Measurements from ENCODE around the gene KCNQ2. TPM values are rescaled to one million over a fixed set of nuclear protein-coding genes. Genes with fewer than 3 reads are reported as not detected.

Gene KCNQ2
- total and polyA plus RNA-seq, 8 donors: 0.03 to 2.2 (median 0.25) TPM; not detected in 5

GRCh38 chr20:63446216-63447024 lies 26.0 kb downstream of the KCNQ2 start:
- no peak overlapping the region for H3K4me3 ChIP-seq
- no peak overlapping the region for H3K27ac ChIP-seq
- no peaks in the 10 kb centered on the region for H3K4me1 ChIP-seq
- intact Hi-C loops (cut with DNase I; ENCODE audit: low total_unique reads): no loop called here
- H3K9me3 ChIP-seq: no peaks in the 10 kb centered on the region
- no peaks in the 10 kb centered on the region for H3K36me3 ChIP-seq
- WGBS, 5 donors: 44 to 60% (median 56%) methylated on average over 11 to 31 of the region's 31 CpGs
- peaks cover 0 to 81% (median 32%) of the 10 kb centered on the region in 3 donors for H3K27me3 ChIP-seq
- peak in 1 of 2 donors; percentile 72 for DNase-seq
- TF ChIP-seq POLR2AphosphoS5 (IDR thresholded peaks at IDR 0.05) (no peak), POLR2A (IDR thresholded peaks at IDR 0.05) (no peak), EP300 (IDR thresholded peaks at IDR 0.05) (no peak)
- TF ChIP-seq, protein P1, sequence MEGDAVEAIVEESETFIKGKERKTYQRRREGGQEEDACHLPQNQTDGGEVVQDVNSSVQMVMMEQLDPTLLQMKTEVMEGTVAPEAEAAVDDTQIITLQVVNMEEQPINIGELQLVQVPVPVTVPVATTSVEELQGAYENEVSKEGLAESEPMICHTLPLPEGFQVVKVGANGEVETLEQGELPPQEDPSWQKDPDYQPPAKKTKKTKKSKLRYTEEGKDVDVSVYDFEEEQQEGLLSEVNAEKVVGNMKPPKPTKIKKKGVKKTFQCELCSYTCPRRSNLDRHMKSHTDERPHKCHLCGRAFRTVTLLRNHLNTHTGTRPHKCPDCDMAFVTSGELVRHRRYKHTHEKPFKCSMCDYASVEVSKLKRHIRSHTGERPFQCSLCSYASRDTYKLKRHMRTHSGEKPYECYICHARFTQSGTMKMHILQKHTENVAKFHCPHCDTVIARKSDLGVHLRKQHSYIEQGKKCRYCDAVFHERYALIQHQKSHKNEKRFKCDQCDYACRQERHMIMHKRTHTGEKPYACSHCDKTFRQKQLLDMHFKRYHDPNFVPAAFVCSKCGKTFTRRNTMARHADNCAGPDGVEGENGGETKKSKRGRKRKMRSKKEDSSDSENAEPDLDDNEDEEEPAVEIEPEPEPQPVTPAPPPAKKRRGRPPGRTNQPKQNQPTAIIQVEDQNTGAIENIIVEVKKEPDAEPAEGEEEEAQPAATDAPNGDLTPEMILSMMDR (IDR thresholded peaks at IDR 0.05): no peak

GRCh38 chr20:63445075-63445734 lies 27.2 kb downstream of the KCNQ2 start:
- 71 to 85% (median 81%) methylated on average over 13 to 15 of the region's 15 CpGs for WGBS, 5 donors
- Histone ChIP-seq H3K27ac (no peak overlapping the region), H3K9me3 (no peaks in the 10 kb centered on the region), H3K4me3 (no peak overlapping the region), H3K36me3 (no peaks in the 10 kb centered on the region), H3K27me3 (peaks cover 0 to 79% (median 31%) of the 10 kb centered on the region in 3 donors), H3K4me1 (no peaks in the 10 kb centered on the region)
- intact Hi-C loops (cut with DNase I; ENCODE audit: low total_unique reads): no loop called here
- TF ChIP-seq POLR2AphosphoS5 (IDR thresholded peaks at IDR 0.05): no peak
- no peak for TF ChIP-seq EP300 (IDR thresholded peaks at IDR 0.05)
- TF ChIP-seq POLR2A (IDR thresholded peaks at IDR 0.05): no peak
- TF ChIP-seq, protein P1 (IDR thresholded peaks at IDR 0.05): no peak
- DNase-seq: no peak

DNA sequence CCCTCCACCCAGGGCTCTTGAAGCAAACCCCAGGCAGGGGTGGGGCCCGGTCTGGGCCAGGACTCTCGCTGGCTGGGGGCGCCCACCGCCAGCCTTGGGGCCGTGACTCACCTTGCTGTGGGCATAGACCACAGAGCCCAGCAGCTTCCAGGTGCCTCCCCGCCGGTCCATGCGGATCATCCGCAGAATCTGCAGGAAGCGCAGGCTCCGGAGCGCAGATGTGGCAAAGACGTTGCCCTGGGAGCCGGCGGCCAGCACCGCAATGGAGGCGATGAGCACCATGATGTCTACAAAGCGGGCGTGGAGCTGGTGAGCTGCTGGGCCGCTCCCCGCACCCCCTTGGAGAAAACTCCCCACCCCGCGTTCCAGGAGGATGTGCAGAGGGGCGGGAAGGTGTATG lies 27.9 kb downstream of the KCNQ2 start:
- no peaks in the 10 kb centered on the region for H3K9me3 ChIP-seq
- TF ChIP-seq POLR2AphosphoS5 (IDR thresholded peaks at IDR 0.05) (no peak), EP300 (IDR thresholded peaks at IDR 0.05) (no peak), POLR2A (IDR thresholded peaks at IDR 0.05) (no peak)
- TF ChIP-seq, protein P1 (IDR thresholded peaks at IDR 0.05): no peak
- H3K27ac ChIP-seq: no peak overlapping the region
- H3K36me3 ChIP-seq: no peaks in the 10 kb centered on the region
- no peak for DNase-seq
- peaks cover 0 to 79% (median 34%) of the 10 kb centered on the region in 3 donors for H3K27me3 ChIP-seq
- H3K4me1 ChIP-seq: no peaks in the 10 kb centered on the region
- 90 to 93% (median 92%) methylated on average over 15 to 24 of the region's 24 CpGs for WGBS, 5 donors
- H3K4me3 ChIP-seq: no peak overlapping the region
- intact Hi-C loops (cut with DNase I; ENCODE audit: low total_unique reads): no loop called here

- Histone ChIP-seq H3K27ac (no peak overlapping the region), H3K36me3 (no peaks in the 10 kb centered on the region), H3K9me3 (no peaks in the 10 kb centered on the region), H3K4me1 (no peaks in the 10 kb centered on the region), H3K27me3 (peaks cover 0 to 79% (median 39%) of the 10 kb centered on the region in 3 donors), H3K4me3 (no peak overlapping the region)
- DNase-seq: no peak
- 82 to 90% (median 86%) methylated on average over 19 to 25 of the region's 25 CpGs for WGBS, 5 donors
- intact Hi-C loops (cut with DNase I; ENCODE audit: low total_unique reads): no loop called here
- no peak for TF ChIP-seq EP300 (IDR thresholded peaks at IDR 0.05)
- TF ChIP-seq POLR2AphosphoS5 (IDR thresholded peaks at IDR 0.05): no peak
- TF ChIP-seq, protein P1 (IDR thresholded peaks at IDR 0.05): no peak
- no peak for TF ChIP-seq POLR2A (IDR thresholded peaks at IDR 0.05)
Observed at GRCh38 chr20:63443606-63444395, 28.7 kb downstream of the KCNQ2 start.

All from stomach (tissue), 9 donors.